NB4 (cell line): ENCODE data around the gene ID2.

Source experiments
- POLR2A ChIP-seq: IDR thresholded peaks from 2 replicates; pipeline ENCODE4 v1.6.1; 2011; ENCODE audit warnings: mild to moderate bottlenecking; ENCODE audit not compliant: insufficient read length; ENCODE audit errors: extremely low read depth
- TF ChIP-seq, protein P1 (sequence below): IDR thresholded peaks from one replicate; pipeline ENCODE4 v1.5.1; 2012; ENCODE audit warnings: low read depth, low read length

DNA sequence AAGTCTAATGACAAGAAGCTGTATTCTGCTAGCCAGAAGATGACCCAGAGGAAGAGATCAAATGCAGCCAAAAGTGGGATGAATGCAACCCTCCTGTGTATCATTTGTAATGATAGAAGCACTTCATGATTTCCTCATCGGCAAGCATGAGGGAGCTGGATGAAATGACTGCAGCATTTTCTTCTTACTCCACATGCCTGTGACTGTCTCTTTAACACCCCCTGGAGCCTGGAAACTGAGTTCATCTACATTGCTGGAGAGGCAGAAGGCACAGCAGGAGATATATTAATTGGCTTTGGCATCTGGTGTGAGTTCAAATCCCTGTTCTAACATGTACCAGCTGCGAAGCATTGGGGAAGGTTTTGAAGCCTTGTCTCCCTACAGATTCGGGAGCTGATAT lies 37.7 kb downstream of the ID2 start:
- TF ChIP-seq, protein P1, sequence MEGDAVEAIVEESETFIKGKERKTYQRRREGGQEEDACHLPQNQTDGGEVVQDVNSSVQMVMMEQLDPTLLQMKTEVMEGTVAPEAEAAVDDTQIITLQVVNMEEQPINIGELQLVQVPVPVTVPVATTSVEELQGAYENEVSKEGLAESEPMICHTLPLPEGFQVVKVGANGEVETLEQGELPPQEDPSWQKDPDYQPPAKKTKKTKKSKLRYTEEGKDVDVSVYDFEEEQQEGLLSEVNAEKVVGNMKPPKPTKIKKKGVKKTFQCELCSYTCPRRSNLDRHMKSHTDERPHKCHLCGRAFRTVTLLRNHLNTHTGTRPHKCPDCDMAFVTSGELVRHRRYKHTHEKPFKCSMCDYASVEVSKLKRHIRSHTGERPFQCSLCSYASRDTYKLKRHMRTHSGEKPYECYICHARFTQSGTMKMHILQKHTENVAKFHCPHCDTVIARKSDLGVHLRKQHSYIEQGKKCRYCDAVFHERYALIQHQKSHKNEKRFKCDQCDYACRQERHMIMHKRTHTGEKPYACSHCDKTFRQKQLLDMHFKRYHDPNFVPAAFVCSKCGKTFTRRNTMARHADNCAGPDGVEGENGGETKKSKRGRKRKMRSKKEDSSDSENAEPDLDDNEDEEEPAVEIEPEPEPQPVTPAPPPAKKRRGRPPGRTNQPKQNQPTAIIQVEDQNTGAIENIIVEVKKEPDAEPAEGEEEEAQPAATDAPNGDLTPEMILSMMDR, result no peak
- TF ChIP-seq POLR2A, result no peak
